RCC 7860 (cell line): ENCODE measurements around the gene HYPK.
"Not testable (repeated sequence)": the region's sequence is repeated elsewhere in the genome, so short reads cannot be mapped to it uniquely, and the experiment has no call there.

Experiments used
- DNase-seq: peaks from one replicate; pipeline ENCODE4 v3.0.0-alpha.2; 2015; ENCODE audit warnings: low spot score
- FAIRE-seq: peaks from 2 replicates; lab custom pipeline; 2012; peaks lifted over from hg19 to GRCh38; lab: Jason Lieb, UNC

Gene HYPK

DNA sequence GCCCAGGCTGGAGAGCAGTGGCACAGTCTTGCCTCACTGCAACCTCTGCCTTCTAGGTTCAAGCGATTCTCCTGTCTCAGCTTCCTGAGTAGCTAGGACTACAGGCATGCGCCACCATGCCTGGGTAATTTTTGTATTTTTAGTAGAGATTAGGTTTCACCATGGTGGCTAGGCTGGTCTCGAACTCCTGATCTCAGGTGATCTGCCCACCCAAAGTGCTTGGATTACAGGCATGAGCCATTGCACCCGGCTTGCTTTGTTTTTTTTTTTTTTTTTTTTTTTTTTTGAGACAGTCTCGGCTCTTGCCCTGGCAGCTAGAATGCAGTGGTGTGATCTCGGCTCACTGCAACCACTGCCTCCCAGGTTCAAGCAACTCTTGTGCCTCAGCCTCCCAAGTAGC lies 32.1 kb downstream of the HYPK start:
- FAIRE-seq, DNase-seq: not testable (repeated sequence)

DNA sequence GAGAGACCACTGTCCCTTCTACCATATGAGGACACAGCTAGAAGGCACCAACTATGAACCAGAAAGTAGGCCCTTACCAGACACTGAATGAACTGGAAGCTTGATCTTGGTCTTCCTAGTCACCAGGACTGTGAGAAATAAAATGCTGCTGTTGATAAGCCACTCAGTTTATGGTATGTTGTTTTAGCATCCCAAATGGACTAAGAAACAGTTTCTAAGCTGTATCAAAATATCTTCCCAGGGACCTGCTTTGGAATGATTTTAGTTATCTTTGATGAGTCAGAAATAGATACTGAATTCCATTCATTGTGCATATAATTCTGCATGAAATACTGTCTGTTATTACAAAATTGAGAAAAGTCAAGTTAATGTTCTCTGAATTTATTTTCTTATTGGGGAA lies 45.0 kb downstream of the HYPK start:
- DNase-seq (no peak), FAIRE-seq (no peak)

- DNase-seq = no peak
- no peak for FAIRE-seq
Observed at GRCh38 chr15:43851251-43851650, 50.9 kb downstream of the HYPK start.

- DNase-seq (no peak), FAIRE-seq (no peak)
Observed at GRCh38 chr15:43852607-43853006, 52.2 kb downstream of the HYPK start.
